ENCODE measurements around the gene SLC27A4. TPM values are rescaled to one million over a fixed set of nuclear protein-coding genes. Genes with fewer than 3 reads are reported as not detected.

SLC27A4 gene
- total and polyA plus RNA-seq, 4 donors: 23.1 to 56.8 (median 45.0) TPM

DNA sequence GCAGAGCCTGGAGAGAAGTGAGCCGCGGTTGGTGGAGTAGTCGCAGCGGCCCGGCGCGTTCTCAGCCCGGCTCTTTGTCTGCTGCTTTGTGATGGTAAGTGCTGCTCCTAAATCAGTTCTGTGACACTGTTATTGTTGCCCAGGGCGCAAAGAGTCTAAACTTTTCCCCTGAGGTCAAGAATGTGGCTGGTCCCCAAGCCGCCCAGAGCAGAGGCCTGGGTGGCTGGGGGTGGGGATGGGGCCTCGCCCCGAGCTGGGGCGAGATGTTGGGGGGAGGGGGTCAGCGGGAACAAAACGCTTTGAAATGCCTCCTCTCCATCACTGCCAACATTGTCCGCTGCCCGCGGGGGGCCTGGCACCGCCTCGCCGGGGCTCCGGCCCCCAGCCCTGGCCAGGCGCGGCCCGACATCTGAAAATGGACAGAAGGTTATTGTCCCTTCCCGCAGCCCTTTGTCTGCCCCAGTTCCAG lies 68.7 kb downstream of the SLC27A4 start:
- Histone ChIP-seq H3K4me3 (ENCODE audit: low read depth, low read length) (no peak overlapping the region), H3K9me3 (ENCODE audit: control insufficient read depth, insufficient read depth, low read length) (no peaks in the 10 kb centered on the region), H3K4me1 (ENCODE audit: control insufficient read depth, insufficient read depth, low read length) (peaks cover 66% of the 10 kb centered on the region), H3K27me3 (ENCODE audit: control insufficient read depth, insufficient read depth, low read length) (no peaks in the 10 kb centered on the region), H3K36me3 (ENCODE audit: control insufficient read depth, insufficient read depth, low read length) (no peaks in the 10 kb centered on the region), H3K27ac (ENCODE audit: low read depth, low read length) (peak overlapping the region; percentile 29)
- peak in 2 of 6 donors; percentile 48 to 74 for DNase-seq (ENCODE audit: low read depth in 4 of 6, low spot score in 6 of 6)
- WGBS (ENCODE audit: insufficient coverage): 7% methylated on average over 20 of the region's 26 CpGs

DNA sequence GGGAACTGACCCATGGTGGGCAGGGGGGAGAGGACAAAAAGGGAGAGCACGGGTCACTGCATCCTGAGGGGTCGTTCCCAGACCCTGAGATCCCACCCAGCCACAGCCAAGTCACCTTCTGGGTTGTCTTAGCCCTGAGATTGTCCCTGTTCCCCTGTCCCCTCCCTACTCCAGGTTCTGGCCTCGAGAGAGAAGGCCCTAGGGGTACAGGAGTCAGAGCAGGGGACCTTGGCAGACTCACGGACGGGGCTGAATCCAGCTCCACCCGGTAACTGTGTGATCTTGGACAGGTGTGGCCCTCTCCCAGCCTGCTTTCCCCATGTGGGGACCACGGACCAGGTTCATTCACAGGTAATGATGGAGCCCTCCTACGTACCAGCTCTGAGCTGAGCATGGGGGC lies 69.1 kb downstream of the SLC27A4 start:
- 74% methylated on average over 5 of the region's 8 CpGs for WGBS (ENCODE audit: insufficient coverage)

DNA sequence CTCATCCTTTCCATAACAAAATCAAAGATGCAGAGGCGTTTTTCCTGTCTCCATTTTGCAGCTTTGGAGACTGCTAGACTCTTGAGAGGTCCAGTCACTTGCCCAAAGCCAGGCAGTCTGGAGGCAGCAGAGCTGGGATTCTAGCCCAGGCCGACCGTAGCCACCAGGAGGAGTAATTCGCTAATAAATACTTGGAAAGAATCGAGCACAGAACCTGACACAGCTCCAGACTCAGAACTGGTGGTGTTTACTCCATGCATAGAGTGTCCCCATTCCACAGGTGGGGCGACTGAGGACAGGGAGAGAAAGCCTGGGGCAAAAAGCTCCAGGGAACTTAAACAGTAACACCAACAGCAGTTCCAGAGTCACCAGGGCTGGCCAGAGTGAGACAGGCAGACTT lies 69.7 kb downstream of the SLC27A4 start:
- Histone ChIP-seq H3K36me3 (ENCODE audit: control insufficient read depth, insufficient read depth, low read length) (no peaks in the 10 kb centered on the region), H3K27me3 (ENCODE audit: control insufficient read depth, insufficient read depth, low read length) (no peaks in the 10 kb centered on the region), H3K4me1 (ENCODE audit: control insufficient read depth, insufficient read depth, low read length) (peaks cover 56% of the 10 kb centered on the region), H3K4me3 (ENCODE audit: low read depth, low read length) (no peak overlapping the region), H3K9me3 (ENCODE audit: control insufficient read depth, insufficient read depth, low read length) (no peaks in the 10 kb centered on the region), H3K27ac (ENCODE audit: low read depth, low read length) (no peak overlapping the region)
- 26% methylated on average over 5 of the region's 6 CpGs for WGBS (ENCODE audit: insufficient coverage)
- peak in 1 of 6 donors; percentile 63 for DNase-seq (ENCODE audit: low read depth in 4 of 6, low spot score in 6 of 6)

More for the DNA sequence above, 69.1 kb downstream of the SLC27A4 start:
- DNase-seq (ENCODE audit: low read depth in 4 of 6, low spot score in 6 of 6): no peak
- Histone ChIP-seq H3K27me3 (ENCODE audit: control insufficient read depth, insufficient read depth, low read length) (no peaks in the 10 kb centered on the region), H3K9me3 (ENCODE audit: control insufficient read depth, insufficient read depth, low read length) (no peaks in the 10 kb centered on the region), H3K27ac (ENCODE audit: low read depth, low read length) (no peak overlapping the region), H3K4me1 (ENCODE audit: control insufficient read depth, insufficient read depth, low read length) (peaks cover 61% of the 10 kb centered on the region), H3K4me3 (ENCODE audit: low read depth, low read length) (no peak overlapping the region), H3K36me3 (ENCODE audit: control insufficient read depth, insufficient read depth, low read length) (no peaks in the 10 kb centered on the region)

Other genes starting within 250 kb of the SLC27A4 start
- gene PTGES2, start 212.8 kb upstream of the SLC27A4 start, total RNA-seq: 10 to 100 TPM; 39.1 to 47.4 TPM
- 10 to 100 TPM; 78.4 to 88.9 TPM for gene PTGES2, start 212.8 kb upstream of the SLC27A4 start, polyA plus RNA-seq (ENCODE audit: insufficient read length in 2 of 2)
- gene LCN2, start 191.1 kb upstream of the SLC27A4 start, total RNA-seq: 10 to 100 TPM in 1 of 2 donors, under 1 TPM in 1; 0.28 to 14.1 TPM
- under 1 TPM in 1 of 2 donors, not detected in 1; 0.29 TPM for gene LCN2, start 191.1 kb upstream of the SLC27A4 start, polyA plus RNA-seq (ENCODE audit: insufficient read length in 2 of 2)
- gene BBLN, start 180.3 kb upstream of the SLC27A4 start, total RNA-seq: 100 to 1,000 TPM in 1 of 2 donors, 10 to 100 TPM in 1; 35.6 to 144 TPM
- gene BBLN, start 180.3 kb upstream of the SLC27A4 start, polyA plus RNA-seq (ENCODE audit: insufficient read length in 2 of 2): 100 to 1,000 TPM; 203 to 210 TPM
- gene CIZ1, start 149.0 kb upstream of the SLC27A4 start, total RNA-seq: 10 to 100 TPM; 18.5 to 47.8 TPM
- gene CIZ1, start 149.0 kb upstream of the SLC27A4 start, polyA plus RNA-seq (ENCODE audit: insufficient read length in 2 of 2): 100 to 1,000 TPM; 134 to 157 TPM
- gene DNM1, start 137.1 kb upstream of the SLC27A4 start, total RNA-seq: 100 to 1,000 TPM in 1 of 2 donors, 10 to 100 TPM in 1; 44.6 to 181 TPM
- gene DNM1, start 137.1 kb upstream of the SLC27A4 start, polyA plus RNA-seq (ENCODE audit: insufficient read length in 2 of 2): 100 to 1,000 TPM; 265 to 410 TPM
- 10 to 100 TPM; 70.6 to 95.8 TPM for gene GOLGA2, start 64.5 kb upstream of the SLC27A4 start, total RNA-seq
- 100 to 1,000 TPM in 1 of 2 donors, 10 to 100 TPM in 1; 76.2 to 119 TPM for gene GOLGA2, start 64.5 kb upstream of the SLC27A4 start, polyA plus RNA-seq (ENCODE audit: insufficient read length in 2 of 2)
- gene SWI5, start 64.3 kb upstream of the SLC27A4 start, total RNA-seq: 10 to 100 TPM; 14.1 to 41.2 TPM
- gene SWI5, start 64.3 kb upstream of the SLC27A4 start, polyA plus RNA-seq (ENCODE audit: insufficient read length in 2 of 2): 10 to 100 TPM; 22.6 to 27.5 TPM
- gene TRUB2, start 18.1 kb upstream of the SLC27A4 start, total RNA-seq: 10 to 100 TPM; 20.5 to 34.8 TPM
- 10 to 100 TPM; 44.7 to 46.3 TPM for gene TRUB2, start 18.1 kb upstream of the SLC27A4 start, polyA plus RNA-seq (ENCODE audit: insufficient read length in 2 of 2)
- 10 to 100 TPM; 20.6 to 60.4 TPM for gene COQ4, start 17.7 kb upstream of the SLC27A4 start, total RNA-seq
- 10 to 100 TPM; 73.0 to 94.9 TPM for gene COQ4, start 17.7 kb upstream of the SLC27A4 start, polyA plus RNA-seq (ENCODE audit: insufficient read length in 2 of 2)
- gene URM1, start 30.8 kb downstream of the SLC27A4 start, total RNA-seq: 10 to 100 TPM; 28.4 to 47.2 TPM
- 10 to 100 TPM; 79.4 to 80.6 TPM for gene URM1, start 30.8 kb downstream of the SLC27A4 start, polyA plus RNA-seq (ENCODE audit: insufficient read length in 2 of 2)
- 10 to 100 TPM; 27.5 to 32.5 TPM for gene CERCAM, start 80.3 kb downstream of the SLC27A4 start, total RNA-seq
- gene CERCAM, start 80.3 kb downstream of the SLC27A4 start, polyA plus RNA-seq (ENCODE audit: insufficient read length in 2 of 2): 10 to 100 TPM; 48.6 to 74.1 TPM
- gene ODF2, start 115.5 kb downstream of the SLC27A4 start, total RNA-seq: 10 to 100 TPM; 21.2 to 56.3 TPM
- 10 to 100 TPM; 44.1 to 67.8 TPM for gene ODF2, start 115.5 kb downstream of the SLC27A4 start, polyA plus RNA-seq (ENCODE audit: insufficient read length in 2 of 2)
- 10 to 100 TPM; 14.8 to 27.8 TPM for gene GLE1, start 164.2 kb downstream of the SLC27A4 start, total RNA-seq
- gene GLE1, start 164.2 kb downstream of the SLC27A4 start, polyA plus RNA-seq (ENCODE audit: insufficient read length in 2 of 2): 10 to 100 TPM; 20.8 to 21.1 TPM
- gene SPTAN1, start 212.1 kb downstream of the SLC27A4 start, total RNA-seq: 100 to 1,000 TPM; 523 to 740 TPM
- 1,000 to 10,000 TPM; 1,013 to 1,193 TPM for gene SPTAN1, start 212.1 kb downstream of the SLC27A4 start, polyA plus RNA-seq (ENCODE audit: insufficient read length in 2 of 2)

All from spinal cord (tissue), 10 donors.